Measurements from ENCODE around the gene PAWR.
"Not testable (repeated sequence)": the region's sequence is repeated elsewhere in the genome, so short reads cannot be mapped to it uniquely, and the experiment has no call there.

PAWR gene

GRCh38 chr12:79591988-79592387, 98.8 kb downstream of the PAWR start:
- DNase-seq (ENCODE audit: low spot score) = no peak

GRCh38 chr12:79590751-79591150, 100.0 kb downstream of the PAWR start:
- DNase-seq (ENCODE audit: low spot score) = no peak

GRCh38 chr12:79587368-79587767, 103.4 kb downstream of the PAWR start:
- no peak for DNase-seq (ENCODE audit: low spot score)

GRCh38 chr12:79585147-79585546, 105.6 kb downstream of the PAWR start:
- DNase-seq (ENCODE audit: low spot score) = no peak

- no peak for DNase-seq (ENCODE audit: low spot score)
Measured at GRCh38 chr12:79573820-79574219, 116.9 kb downstream of the PAWR start.

GRCh38 chr12:79569679-79570078, 121.1 kb downstream of the PAWR start:
- DNase-seq (ENCODE audit: low spot score) = no peak

- no peak for DNase-seq (ENCODE audit: low spot score)
Measured at GRCh38 chr12:79567175-79567563, 123.6 kb downstream of the PAWR start.

- DNase-seq (ENCODE audit: low spot score) = no peak
Measured at GRCh38 chr12:79566452-79567174, 124.2 kb downstream of the PAWR start.

- not testable (repeated sequence) for DNase-seq (ENCODE audit: low spot score)
Measured at GRCh38 chr12:79564727-79565350, 125.9 kb downstream of the PAWR start.

GRCh38 chr12:79563021-79563740, 127.6 kb downstream of the PAWR start:
- no peak for DNase-seq (ENCODE audit: low spot score)

- no peak for DNase-seq (ENCODE audit: low spot score)
Measured at GRCh38 chr12:79561401-79562132, 129.2 kb downstream of the PAWR start.

GRCh38 chr12:79560225-79560889, 130.4 kb downstream of the PAWR start:
- DNase-seq (ENCODE audit: low spot score) = no peak

GRCh38 chr12:79559591-79559990, 131.2 kb downstream of the PAWR start:
- no peak for DNase-seq (ENCODE audit: low spot score)

- no peak for DNase-seq (ENCODE audit: low spot score)
Measured at GRCh38 chr12:79558924-79559469, 131.8 kb downstream of the PAWR start.

GRCh38 chr12:79557690-79558315, 133.0 kb downstream of the PAWR start:
- DNase-seq (ENCODE audit: low spot score) = no peak

GRCh38 chr12:79555028-79555925, 135.5 kb downstream of the PAWR start:
- peak; percentile 43 for DNase-seq (ENCODE audit: low spot score)

- DNase-seq (ENCODE audit: low spot score) = no peak
Measured at GRCh38 chr12:79553863-79554574, 136.7 kb downstream of the PAWR start.

- DNase-seq (ENCODE audit: low spot score) = no peak
Measured at GRCh38 chr12:79552192-79552591, 138.6 kb downstream of the PAWR start.

GRCh38 chr12:79549531-79550271, 141.1 kb downstream of the PAWR start:
- no peak for DNase-seq (ENCODE audit: low spot score)

Measured in pons (tissue), 1 donor.